ENCODE data around the gene CDKN2C. TPM values are rescaled to one million over a fixed set of nuclear protein-coding genes. Genes with fewer than 3 reads are reported as not detected.
A peak's percentile ranks its signal among the peaks of the same experiment; 100 is the strongest.

CDKN2C gene
- polyA plus RNA-seq, 1 of the 3 experiments (the other 2 are of a cell fraction), result 27.0 TPM

- H3K27ac ChIP-seq (ENCODE audit: low read depth in 2 of 2, low read length in 1 of 2), result peak overlapping the region; percentile 93 to 95
- H3K79me2 ChIP-seq (ENCODE audit: insufficient read depth), result peaks cover 54% of the 10 kb centered on the region
- H3K9me2 ChIP-seq, result no peaks in the 10 kb centered on the region
- H3K9me3 ChIP-seq, result no peaks in the 10 kb centered on the region
- peaks cover 0 to 8% of the 10 kb centered on the region in 2 experiments; a peak in 3 of 4 replicates for H3K4me1 ChIP-seq (ENCODE audit: control insufficient read depth in 1 of 2, insufficient read depth in 2 of 2, low read depth in 1 of 2, low read length in 1 of 2)
- peaks cover 23% of the 10 kb centered on the region for H3F3A ChIP-seq (replicated peaks; ENCODE audit: insufficient read depth)
- peak overlapping the region; percentile 86 for H3K9ac ChIP-seq
- TF ChIP-seq NRF1 (IDR thresholded peaks at IDR 0.05; ENCODE audit: low read depth, low read length) (no peak), MXI1 (IDR thresholded peaks at IDR 0.05; ENCODE audit: low read depth, low read length) (0 out of 2 replicates have a peak, but pooled peaks have one; percentile 5)
- peaks cover 3% of the 10 kb centered on the region in 2 experiments for H3K36me3 ChIP-seq (replicated peaks in 1 of 2; ENCODE audit: control insufficient read depth in 1 of 2, insufficient read depth in 2 of 2, low read length in 1 of 2)
- peak overlapping the region; percentile 96 for H3K4me2 ChIP-seq
- POLR2A ChIA-PET, result interaction anchor here (0.6 to 2.6 kb wide), 4 partner anchors 9 to 192 kb away, joined by 4 to 18 read pairs (median 6); partner anchors contain the start of gene FAF1
- CTCF ChIA-PET, result interaction anchor here (0.5 to 3.7 kb wide), 12 partner anchors 8 to 483 kb away, joined by 3 to 23 read pairs (median 4); partner anchors contain the start of gene FAF1
- H3K4me3 ChIP-seq (ENCODE audit: low read depth in 2 of 2, low read length in 1 of 2), result peak overlapping the region; percentile 96
- H2AFZ ChIP-seq (ENCODE audit: low read depth), result peak overlapping the region; percentile 92
- WGBS (ENCODE audit: low lambda C conversion rate), result 2% methylated on average over 7 of the region's 65 CpGs
- peak; percentile 75 for DNase-seq
- H3K27me3 ChIP-seq (ENCODE audit: insufficient read depth), result no peaks in the 10 kb centered on the region
- no peaks in the 10 kb centered on the region for H4K20me1 ChIP-seq (ENCODE audit: insufficient read depth)
These were observed 1.0 kb upstream of the CDKN2C start for GRCh38 chr1:50968821-50969610.

GRCh38 chr1:50970509-50970887, 453 bp downstream of the CDKN2C start:
- H3K27ac ChIP-seq (ENCODE audit: low read depth in 2 of 2, low read length in 1 of 2), result peak overlapping the region; percentile 93 to 95
- POLR2A ChIA-PET, result interaction anchor here (2.1 to 2.6 kb wide), 2 partner anchors 7 to 11 kb away, joined by 8 to 18 read pairs; no protein-coding TSS in a partner anchor

More at GRCh38 chr1:50970509-50970887, 453 bp downstream of the CDKN2C start:
- WGBS (ENCODE audit: low lambda C conversion rate), result 1% methylated on average over 6 of the region's 6 CpGs
- H3K36me3 ChIP-seq (replicated peaks in 1 of 2; ENCODE audit: control insufficient read depth in 1 of 2, insufficient read depth in 2 of 2, low read length in 1 of 2), result peaks cover 8 to 10% of the 10 kb centered on the region in 2 experiments
- peak overlapping the region; percentile 96 for H3K4me3 ChIP-seq (ENCODE audit: low read depth in 2 of 2, low read length in 1 of 2)
- CTCF ChIA-PET, result interaction anchor here (1.1 to 3.7 kb wide), 6 partner anchors 10 to 221 kb away, joined by 3 to 23 read pairs (median 6); partner anchors contain the start of gene FAF1
- no peaks in the 10 kb centered on the region for H4K20me1 ChIP-seq (ENCODE audit: insufficient read depth)
- H3K4me2 ChIP-seq, result peak overlapping the region; percentile 96
- no peaks in the 10 kb centered on the region for H3K9me3 ChIP-seq
- DNase-seq, result no peak
- peaks cover 30% of the 10 kb centered on the region for H3F3A ChIP-seq (replicated peaks; ENCODE audit: insufficient read depth)
- H3K9ac ChIP-seq, result peak overlapping the region; percentile 86
- peak overlapping the region; percentile 67 for H2AFZ ChIP-seq (ENCODE audit: low read depth)
- H3K9me2 ChIP-seq, result no peaks in the 10 kb centered on the region
- H3K4me1 ChIP-seq (ENCODE audit: control insufficient read depth in 1 of 2, insufficient read depth in 2 of 2, low read depth in 1 of 2, low read length in 1 of 2), result peaks cover 0 to 15% of the 10 kb centered on the region in 2 experiments; a peak in 3 of 4 replicates
- H3K79me2 ChIP-seq (ENCODE audit: insufficient read depth), result peaks cover 63% of the 10 kb centered on the region
- H3K27me3 ChIP-seq (ENCODE audit: insufficient read depth), result no peaks in the 10 kb centered on the region
- TF ChIP-seq CHD2 (IDR thresholded peaks at IDR 0.05; ENCODE audit: low read length, partially characterized antibody) (no peak), FOXM1 (IDR thresholded peaks at IDR 0.05; ENCODE audit: low read depth) (no peak), USF2 (IDR thresholded peaks at IDR 0.05; ENCODE audit: borderline replicate concordance, low read depth, low read length) (no peak), TCF12 (IDR thresholded peaks at IDR 0.05) (no peak), MAX (IDR thresholded peaks at IDR 0.05; ENCODE audit: low read depth) (no peak), YY1 (IDR thresholded peaks at IDR 0.05; ENCODE audit: low read depth) (no peak), RCOR1 (IDR thresholded peaks at IDR 0.05; ENCODE audit: low read length) (no peak), MEF2A (IDR thresholded peaks at IDR 0.05; ENCODE audit: borderline replicate concordance, low read depth) (no peak), REST (IDR thresholded peaks at IDR 0.05; ENCODE audit: low read depth, low read length) (no peak), MXI1 (IDR thresholded peaks at IDR 0.05; ENCODE audit: low read depth, low read length) (no peak)

Measured in SK-N-SH (cell line).